HG03469 (cell line): ENCODE results near the gene GAGE12F.
"Not testable (repeated sequence)": the region's sequence is repeated elsewhere in the genome, so short reads cannot be mapped to it uniquely, and the experiment has no call there.

ENCODE experiments used
- ATAC-seq: cut with Tn5 transposase; IDR thresholded peaks from one replicate; pipeline ENCODE4 v1.9.1; 2021; ENCODE audit warnings: mild to moderate bottlenecking, moderate library complexity, moderate number of reproducible peaks; ENCODE audit not compliant: unreplicated experiment

The GAGE12F gene

GRCh38 chrX:49560542-49560941, at the start of gene GAGE12F:
Gene GAGE12F, plus strand, starts transcription at chrX:49560842. Its CDS starts 1,155 bp downstream, at chrX:49561997.
- not testable (repeated sequence) for ATAC-seq

DNA sequence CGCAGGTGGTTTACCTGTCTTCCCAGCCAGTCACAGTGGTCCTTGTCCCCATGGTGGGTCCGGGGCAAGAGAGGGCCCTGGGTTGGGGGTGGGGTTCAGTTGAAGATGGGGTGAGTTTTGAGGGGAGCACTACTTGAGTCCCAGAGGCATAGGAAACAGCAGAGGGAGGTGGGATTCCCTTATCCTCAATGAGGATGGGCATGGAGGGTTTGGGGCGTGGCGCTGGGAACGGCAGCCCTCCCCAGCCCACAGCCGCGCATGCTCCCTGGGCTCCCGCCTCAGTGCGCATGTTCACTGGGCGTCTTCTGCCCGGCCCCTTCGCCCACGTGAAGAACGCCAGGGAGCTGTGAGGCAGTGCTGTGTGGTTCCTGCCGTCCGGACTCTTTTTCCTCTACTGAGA, 28.8 kb upstream of the GAGE12F start, which contains the start of gene GAGE12C:
Gene GAGE12C, plus strand, starts transcription at position 301 of the 400 bp plus-strand sequence. CDS start 1,155 bp downstream, outside the sequence.
- not testable (repeated sequence) for ATAC-seq

GRCh38 chrX:49541433-49541832, 19.2 kb upstream of the GAGE12F start, which contains the start of gene GAGE12D:
Gene GAGE12D, plus strand, starts transcription at chrX:49541733. Its CDS starts 1,155 bp downstream, at chrX:49542888.
- not testable (repeated sequence) for ATAC-seq

GRCh38 chrX:49550989-49551388, 9.7 kb upstream of the GAGE12F start, which contains the start of gene GAGE12E:
Gene GAGE12E, plus strand, starts transcription at chrX:49551289. Its CDS starts 1,155 bp downstream, at chrX:49552444.
- not testable (repeated sequence) for ATAC-seq

DNA sequence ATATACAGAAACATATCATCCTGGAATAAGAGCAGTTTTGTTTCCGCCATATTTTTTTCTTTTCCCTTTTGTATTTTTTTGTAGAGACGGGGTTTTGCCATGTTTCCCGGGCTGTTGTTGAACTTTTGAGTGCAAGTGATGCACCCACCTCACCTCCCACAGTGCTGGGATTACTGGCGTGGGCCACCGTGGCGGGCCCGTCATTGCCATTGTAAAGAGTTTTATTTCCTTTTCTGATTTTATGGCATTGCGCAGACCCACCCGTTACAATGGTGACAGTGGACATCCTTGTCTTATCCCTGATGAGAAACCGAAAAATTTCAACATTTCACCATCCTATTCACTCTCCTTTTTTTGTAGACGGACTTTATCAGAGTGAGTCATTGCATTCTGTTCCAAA, 8.1 kb downstream of the GAGE12F start:
- not testable (repeated sequence) for ATAC-seq

GRCh38 chrX:49569152-49569551, 8.5 kb downstream of the GAGE12F start:
- not testable (repeated sequence) for ATAC-seq

- not testable (repeated sequence) for ATAC-seq
These were observed 9.5 kb downstream of the GAGE12F start, which contains the start of gene GAGE12G for GRCh38 chrX:49570100-49570499. Gene GAGE12G, plus strand, starts transcription at chrX:49570400. Its CDS starts 1,155 bp downstream, at chrX:49571555.

DNA sequence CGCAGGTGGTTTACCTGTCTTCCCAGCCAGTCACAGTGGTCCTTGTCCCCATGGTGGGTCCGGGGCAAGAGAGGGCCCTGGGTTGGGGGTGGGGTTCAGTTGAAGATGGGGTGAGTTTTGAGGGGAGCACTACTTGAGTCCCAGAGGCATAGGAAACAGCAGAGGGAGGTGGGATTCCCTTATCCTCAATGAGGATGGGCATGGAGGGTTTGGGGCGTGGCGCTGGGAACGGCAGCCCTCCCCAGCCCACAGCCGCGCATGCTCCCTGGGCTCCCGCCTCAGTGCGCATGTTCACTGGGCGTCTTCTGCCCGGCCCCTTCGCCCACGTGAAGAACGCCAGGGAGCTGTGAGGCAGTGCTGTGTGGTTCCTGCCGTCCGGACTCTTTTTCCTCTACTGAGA, 19.0 kb downstream of the GAGE12F start, which contains the start of gene GAGE12H:
Gene GAGE12H, plus strand, starts transcription at position 301 of the 400 bp plus-strand sequence. CDS start 1,155 bp downstream, outside the sequence.
- ATAC-seq: not testable (repeated sequence)

- ATAC-seq: not testable (repeated sequence)
These were observed 28.6 kb downstream of the GAGE12F start, which contains the start of gene GAGE2A for GRCh38 chrX:49589196-49589595. Gene GAGE2A, plus strand, starts transcription at chrX:49589496. Its CDS starts 1,155 bp downstream, at chrX:49590651.

DNA sequence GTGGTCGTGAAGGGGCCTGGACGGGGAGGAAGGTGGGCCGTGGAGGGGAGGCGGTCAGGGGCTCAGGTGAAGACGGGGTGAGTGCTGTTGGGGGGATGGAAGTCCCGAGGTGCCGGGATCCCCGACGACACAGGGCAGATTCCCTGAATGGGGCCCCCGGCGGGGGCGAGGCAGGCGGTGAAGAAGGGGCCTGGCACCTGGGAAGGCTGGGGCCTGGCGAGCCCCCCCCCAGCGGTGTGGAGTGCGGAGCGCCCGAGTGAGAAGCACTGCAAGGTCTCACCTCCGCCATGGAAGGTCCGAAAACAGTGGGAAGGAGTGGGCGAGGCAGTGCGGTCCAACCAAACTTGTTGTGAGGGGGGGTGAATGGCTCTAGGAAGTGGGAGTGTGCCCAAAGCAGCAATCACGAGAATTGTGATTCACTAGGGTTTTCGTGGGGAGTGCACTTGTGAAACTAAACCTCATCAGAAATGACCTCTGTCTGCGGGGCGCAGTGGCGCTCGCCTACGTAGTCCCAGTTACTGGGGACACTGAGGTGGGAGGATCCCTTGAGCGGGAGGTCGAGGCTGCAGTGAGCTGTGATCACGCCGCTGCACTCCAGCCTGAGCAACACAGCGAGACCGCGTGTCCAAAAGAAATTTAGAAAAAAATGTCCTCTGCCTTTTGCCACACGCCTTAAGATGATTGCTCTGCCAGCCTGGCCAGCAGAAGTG, 29.3 kb downstream of the GAGE12F start:
- not testable (repeated sequence) for ATAC-seq

DNA sequence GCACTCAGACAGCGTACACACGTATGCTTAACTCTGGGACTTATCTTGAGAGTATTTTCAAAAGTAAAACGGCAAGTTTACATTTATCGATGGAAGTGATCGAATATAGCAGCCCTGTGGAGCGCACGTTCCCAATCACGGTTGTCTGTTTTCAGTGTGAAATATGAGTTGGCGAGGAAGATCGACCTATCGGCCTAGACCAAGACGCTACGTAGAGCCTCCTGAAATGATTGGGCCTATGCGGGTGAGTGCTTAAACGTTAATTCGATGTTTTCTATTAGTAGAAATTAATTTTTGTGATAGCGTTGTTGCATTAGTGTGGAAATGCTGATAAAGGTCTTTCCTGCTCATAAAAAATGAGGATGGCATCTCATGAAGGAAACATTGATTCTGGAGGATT, 29.8 kb downstream of the GAGE12F start:
- ATAC-seq: not testable (repeated sequence)

- not testable (repeated sequence) for ATAC-seq
These were observed 38.1 kb downstream of the GAGE12F start, which contains the start of gene GAGE1 for GRCh38 chrX:49598720-49599119. Gene GAGE1, plus strand, starts transcription at chrX:49599020. Its CDS starts 1,155 bp downstream, at chrX:49600175.

DNA sequence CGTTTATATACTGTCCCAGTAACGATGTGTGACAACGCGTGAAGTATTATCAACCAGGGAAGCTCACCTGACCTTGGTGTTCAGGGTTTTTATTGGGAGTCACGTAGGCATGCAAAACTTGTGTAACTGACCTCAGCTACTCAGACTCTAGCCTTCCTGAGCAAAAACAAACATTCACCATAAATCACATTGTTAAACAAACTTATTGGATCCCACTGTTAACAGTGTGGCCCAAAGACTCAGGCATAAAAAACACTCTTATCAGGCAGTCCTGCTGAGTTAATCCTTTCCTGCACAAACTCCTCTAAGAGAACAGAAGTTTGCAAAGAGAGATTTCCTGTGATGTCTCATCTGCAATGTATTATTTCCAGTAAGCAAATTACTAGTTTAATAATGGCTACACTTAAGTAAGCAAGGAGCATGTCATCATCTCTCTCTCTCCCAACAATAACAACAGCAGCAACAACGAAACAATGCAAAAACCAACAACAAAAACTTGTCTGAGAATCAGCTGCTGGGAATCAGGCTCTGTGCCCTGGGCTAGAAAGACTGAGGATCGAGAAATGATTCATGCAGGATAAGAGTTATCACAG, 50.2 kb downstream of the GAGE12F start:
- no peak for ATAC-seq
